Stimulated activated CD8-positive, alpha-beta memory T cell treated with anti-CD3 and anti-CD28 coated beads, Interleukin-4, amount 100 ng/mL, for 1 hour (primary cell): ENCODE measurements around the gene FBN2.

Source experiments
- DNase-seq, 2 donors: peaks; one replicate each; pipeline ENCODE4 v3.0.0-alpha.2; 2020; ENCODE audit warnings: low read depth in 2 of 2, low spot score in 1 of 2

FBN2 gene

DNA sequence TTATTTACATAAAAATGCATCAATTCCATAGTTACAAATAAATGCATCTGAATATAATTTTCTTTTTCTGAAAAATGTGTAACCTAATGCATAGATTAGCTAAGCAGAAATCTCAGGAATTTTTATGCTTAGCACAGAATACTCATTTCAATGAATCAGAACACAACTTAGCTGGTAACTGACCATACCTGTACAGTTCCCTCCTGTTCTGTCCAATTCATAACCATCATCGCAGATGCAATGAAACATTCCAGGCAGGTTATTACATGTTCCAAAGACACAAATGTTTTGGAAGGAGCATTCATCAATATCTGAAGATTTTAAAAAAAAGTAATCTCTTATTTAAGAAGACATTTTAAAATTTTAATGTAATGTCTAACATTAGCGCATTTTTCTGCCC, 219.4 kb downstream of the FBN2 start:
- DNase-seq = no peak

GRCh38 chr5:128317481-128317880, 220.6 kb downstream of the FBN2 start:
- no peak for DNase-seq

- DNase-seq = no peak
These were observed 222.4 kb downstream of the FBN2 start for GRCh38 chr5:128315671-128316070.

GRCh38 chr5:128305341-128305740, 232.7 kb downstream of the FBN2 start:
- no peak for DNase-seq

GRCh38 chr5:128304791-128305190, 233.3 kb downstream of the FBN2 start:
- DNase-seq = no peak

GRCh38 chr5:128304088-128304487, 234.0 kb downstream of the FBN2 start:
- no peak for DNase-seq

- DNase-seq = no peak
These were observed 234.5 kb downstream of the FBN2 start for GRCh38 chr5:128303593-128303992.

GRCh38 chr5:128300181-128300580, 237.9 kb downstream of the FBN2 start:
- DNase-seq = no peak

GRCh38 chr5:128290152-128290858, 247.7 kb downstream of the FBN2 start:
- no peak for DNase-seq

DNA sequence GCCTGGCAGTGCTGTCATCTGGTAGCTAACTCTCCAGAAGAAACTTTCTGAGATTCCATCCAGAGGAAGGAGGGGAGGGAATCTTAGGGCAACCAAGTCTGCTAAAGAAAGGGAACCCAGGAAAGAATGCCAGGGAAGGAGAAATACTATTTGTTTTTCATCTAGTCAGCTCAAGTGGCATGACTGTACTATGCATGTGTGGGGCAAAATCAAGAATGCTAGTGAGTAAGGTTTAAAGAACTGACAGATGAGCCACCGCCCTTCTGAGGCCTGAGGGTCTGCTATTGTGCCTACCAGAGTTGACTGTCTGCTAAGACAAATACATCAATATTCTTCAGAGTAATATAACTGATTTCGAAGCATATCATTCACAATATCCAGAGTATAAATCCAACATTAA, 250.3 kb downstream of the FBN2 start:
- DNase-seq = no peak

DNA sequence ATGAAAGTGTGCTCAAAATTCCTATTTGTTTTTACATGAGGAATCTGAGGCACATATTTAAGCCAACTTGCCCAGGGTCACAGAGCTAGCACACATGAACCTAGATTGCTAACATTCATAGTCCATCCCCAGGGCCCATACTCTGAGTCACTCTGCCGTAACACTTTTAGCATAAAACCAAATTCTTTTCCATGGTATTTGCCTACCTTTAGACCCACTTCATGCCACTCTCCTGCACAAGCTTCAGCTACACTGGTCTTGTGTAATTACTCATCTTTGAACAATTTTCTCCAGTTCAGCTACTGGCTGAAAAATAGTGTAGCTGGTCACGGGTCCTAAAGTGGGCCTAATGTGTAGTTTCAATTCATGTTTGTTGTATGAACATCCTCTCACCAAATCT, 253.8 kb downstream of the FBN2 start:
- no peak for DNase-seq

DNA sequence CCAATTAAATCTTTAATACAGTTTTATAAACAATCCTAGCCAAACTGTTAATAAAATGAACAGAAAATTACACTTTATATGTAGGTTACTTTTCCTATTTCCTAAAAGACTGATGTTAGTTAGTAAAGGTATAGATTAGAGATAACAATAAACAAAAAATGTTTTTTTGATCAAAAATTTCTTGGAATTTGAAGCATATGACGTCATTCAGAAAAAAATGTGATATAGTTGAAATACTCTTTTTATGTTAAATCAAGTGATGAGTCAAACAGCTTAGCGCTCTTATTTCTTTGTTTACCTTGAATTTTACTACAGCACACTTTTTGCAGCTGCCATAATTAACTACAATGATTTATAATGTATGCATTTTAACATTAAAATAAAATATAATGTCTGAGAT, 258.7 kb downstream of the FBN2 start:
- no peak for DNase-seq

GRCh38 chr5:128276537-128277216, 261.4 kb downstream of the FBN2 start:
- DNase-seq = no peak

DNA sequence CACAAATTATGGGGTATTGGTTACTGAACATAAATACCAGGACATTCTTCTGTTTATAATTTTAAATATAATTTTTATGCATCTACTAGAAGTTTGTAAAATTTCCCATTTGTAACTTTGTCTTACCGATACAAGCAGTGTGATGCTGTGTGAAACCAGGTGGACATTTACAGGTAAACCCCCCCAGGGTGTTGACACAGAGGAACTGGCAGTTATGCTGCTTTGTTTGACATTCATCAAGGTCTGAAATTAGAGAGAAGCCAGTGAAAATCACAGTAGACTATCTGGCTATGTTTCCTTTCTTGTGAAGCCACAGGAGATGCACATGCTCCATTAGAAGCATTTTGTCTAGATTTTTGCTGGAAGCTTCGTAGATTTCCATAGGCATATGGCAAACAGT, 263.6 kb downstream of the FBN2 start:
- DNase-seq = no peak

DNA sequence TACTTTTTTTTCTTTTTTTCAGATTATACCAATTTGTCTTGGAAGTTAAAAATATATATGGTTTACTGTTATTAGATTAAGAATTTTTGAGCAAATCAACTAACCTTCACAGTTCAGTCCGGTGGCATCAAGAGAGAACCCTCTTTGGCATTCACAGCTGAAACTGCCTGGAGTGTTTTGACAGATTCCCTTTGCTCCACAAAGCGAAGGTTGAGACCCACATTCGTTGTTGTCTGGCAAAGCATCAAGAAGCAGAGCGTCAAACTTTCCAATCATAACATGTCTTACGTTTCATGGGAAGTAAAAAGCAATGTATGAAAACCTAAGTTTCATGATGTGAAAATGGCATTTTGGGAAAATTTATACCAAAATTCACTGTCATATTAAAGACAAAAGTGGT, 264.3 kb downstream of the FBN2 start:
- DNase-seq = no peak

DNA sequence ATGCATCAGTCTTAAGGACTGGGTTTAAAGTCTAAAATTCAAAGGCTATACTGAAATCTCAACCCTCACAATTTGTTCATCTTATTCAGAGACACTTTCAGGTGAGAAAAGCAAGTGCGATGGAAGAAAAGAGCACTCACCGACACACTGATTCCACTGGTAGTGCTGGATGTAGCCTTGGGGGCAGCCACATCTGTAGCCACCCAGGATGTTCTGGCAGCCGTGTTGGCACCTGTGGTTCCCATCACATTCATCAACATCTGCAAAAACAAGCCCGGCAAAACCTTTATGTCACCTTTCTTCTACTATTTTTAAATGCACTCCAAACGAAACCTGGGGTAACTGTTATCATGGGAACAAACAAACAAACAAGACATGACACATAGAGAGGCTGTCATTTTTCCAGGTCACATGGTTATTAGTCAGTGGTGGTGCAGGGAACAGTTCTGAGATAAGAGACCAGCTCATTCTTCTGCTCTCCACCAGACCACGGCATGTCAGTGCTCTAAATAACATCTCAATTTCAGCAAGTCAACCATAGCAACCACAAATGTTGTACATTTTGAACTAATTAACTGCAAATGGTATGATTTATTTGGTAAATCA, 266.1 kb downstream of the FBN2 start:
- no peak for DNase-seq

DNA sequence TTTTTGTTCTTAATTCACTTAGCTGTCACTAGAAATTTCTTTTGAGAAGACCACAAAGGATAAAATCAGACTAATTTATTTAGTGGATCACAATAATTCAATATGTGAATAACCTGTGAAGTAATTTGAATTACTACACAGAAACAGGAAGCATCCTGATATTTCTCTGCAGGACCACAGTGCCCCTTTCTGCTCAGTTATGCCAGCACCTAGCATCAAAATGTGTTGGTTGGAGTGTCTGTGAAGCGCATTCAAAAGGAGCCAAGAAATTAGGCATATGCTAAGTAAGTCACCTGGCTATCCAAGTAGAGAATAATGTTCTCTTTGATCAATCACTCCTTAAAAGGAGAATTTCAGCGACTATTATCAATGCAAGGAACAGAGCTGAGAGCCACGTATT, 267.0 kb downstream of the FBN2 start:
- no peak for DNase-seq

DNA sequence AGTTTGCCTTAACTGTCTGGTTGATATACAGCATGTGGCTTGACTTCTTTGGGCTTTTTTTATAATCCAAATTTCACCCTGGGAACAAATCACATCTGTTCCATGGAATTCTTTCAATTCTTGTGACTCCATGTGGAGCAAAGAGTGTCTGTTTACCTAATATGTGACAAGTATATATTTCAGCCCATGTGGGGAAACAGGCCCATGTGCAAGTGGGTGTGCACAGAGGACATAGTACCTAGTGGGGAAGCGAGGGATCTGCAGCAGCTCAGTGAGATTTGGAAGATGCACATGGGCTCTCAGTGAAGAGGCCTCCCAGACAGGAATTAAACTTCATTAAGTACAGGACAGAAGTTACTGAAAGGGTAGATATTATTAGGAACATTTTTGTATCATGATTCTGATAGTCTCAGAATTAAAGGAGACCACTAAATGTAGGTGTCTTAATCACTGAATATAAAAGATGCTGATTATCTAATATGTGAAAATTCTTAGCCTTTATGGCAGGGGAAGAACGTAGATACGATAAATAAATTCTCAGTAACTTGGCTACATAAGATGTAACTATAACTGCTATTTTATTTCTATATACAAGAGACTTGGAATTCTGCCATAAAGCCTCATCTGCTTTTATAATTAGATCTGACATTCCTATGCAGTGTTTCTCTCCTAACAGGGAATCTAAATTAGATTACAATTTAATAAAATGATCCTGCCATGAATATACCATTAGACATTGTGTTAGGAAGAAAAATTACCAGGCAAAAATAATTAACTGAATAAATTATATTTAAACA, 273.3 kb downstream of the FBN2 start:
- DNase-seq = no peak

- no peak for DNase-seq
These were observed 274.7 kb downstream of the FBN2 start for GRCh38 chr5:128263357-128263756.

GRCh38 chr5:128262911-128263310, 275.1 kb downstream of the FBN2 start:
- DNase-seq = no peak

DNA sequence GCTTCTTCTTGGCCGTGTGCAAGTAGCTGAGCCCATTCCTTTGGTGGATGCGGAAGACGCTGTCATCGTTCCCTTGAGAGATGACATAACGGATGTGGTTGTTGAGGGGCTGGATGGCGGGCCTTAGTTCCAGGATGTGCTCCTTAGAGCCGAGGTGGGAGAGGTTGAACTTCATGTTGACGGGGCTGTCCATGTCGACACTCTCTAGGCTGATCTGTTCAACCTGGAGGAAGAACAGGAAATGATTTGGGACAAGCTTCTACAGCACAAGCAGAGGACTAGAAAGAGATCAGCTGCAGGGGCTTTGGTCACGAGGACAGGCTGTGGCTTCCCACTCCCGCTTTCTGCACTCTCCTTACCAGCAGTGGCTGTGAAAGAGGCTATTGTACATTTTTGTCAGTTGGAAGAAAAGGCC, 278.4 kb downstream of the FBN2 start:
- no peak for DNase-seq

DNA sequence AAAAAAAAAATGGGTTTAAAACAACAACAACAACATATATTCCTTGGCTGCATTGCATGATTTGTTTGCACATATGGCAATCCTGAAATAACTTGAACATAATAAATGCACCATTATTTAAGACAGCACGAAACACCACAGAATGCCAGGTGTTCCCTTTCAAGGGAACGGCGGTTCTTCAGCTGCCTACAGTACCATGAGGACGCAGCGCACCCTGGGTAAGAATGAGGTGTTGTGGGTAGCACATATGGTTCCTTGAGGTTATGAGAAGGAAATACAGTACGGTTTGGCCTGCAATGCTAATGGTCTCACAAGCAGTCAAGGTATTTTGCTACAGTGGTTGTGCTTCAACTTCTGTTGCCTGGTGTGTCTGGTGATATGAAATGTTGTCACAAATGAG, 279.7 kb downstream of the FBN2 start:
- no peak for DNase-seq
